ENCODE measurements around the gene ZNF699. TPM values are rescaled to one million over a fixed set of nuclear protein-coding genes. Genes with fewer than 3 reads are reported as not detected.
A peak's percentile ranks its signal among the peaks of the same experiment; 100 is the strongest.
"Not testable (repeated sequence)": the region's sequence is repeated elsewhere in the genome, so short reads cannot be mapped to it uniquely, and the experiment has no call there.

Gene ZNF699
- total and polyA plus RNA-seq, 4 donors: 1.6 to 12.4 (median 7.3) TPM

- intact Hi-C loops (cut with DNase I): loop anchor here (1.0 to 10.0 kb wide), 5 partner anchors 13 to 487 kb away; partner anchors contain the start of genes ZNF121 (in 1 of the 2) and ZNF266 (in 1 of the 2)
- DNase-seq (peak; percentile 95 to 98), ATAC-seq (ENCODE audit: low FRiP score) (peak; percentile 96)
- peak overlapping the region in 1 of 2 donors; percentile 63 for H3K27ac ChIP-seq (ENCODE audit: low read depth in 1 of 2, low read length in 2 of 2)
- no peaks in the 10 kb centered on the region for H3K36me3 ChIP-seq (ENCODE audit: control insufficient read depth in 1 of 2, insufficient read depth in 2 of 2, low read length in 1 of 2)
- WGBS, 2 donors: 6 to 8% methylated on average over 13 of the region's 13 CpGs
- H3K4me3 ChIP-seq (ENCODE audit: low read length in 2 of 2): peak overlapping the region in 1 of 2 donors; percentile 59
- peaks cover 3% of the 10 kb centered on the region for H3K9me3 ChIP-seq (ENCODE audit: control insufficient read depth, low read length)
- H3K4me1 ChIP-seq (ENCODE audit: control insufficient read depth in 1 of 2, insufficient read depth in 2 of 2, low read length in 2 of 2): no peaks in the 10 kb centered on the region
- no peaks in the 10 kb centered on the region for H3K27me3 ChIP-seq (ENCODE audit: control insufficient read depth in 1 of 2, insufficient read depth in 2 of 2, low read length in 1 of 2)
Observed at GRCh38 chr19:9309974-9310446, 372 bp upstream of the ZNF699 start.

GRCh38 chr19:9308091-9308770, 1.4 kb downstream of the ZNF699 start:
- Histone ChIP-seq H3K27me3 (ENCODE audit: control insufficient read depth in 1 of 2, insufficient read depth in 2 of 2, low read length in 1 of 2) (no peaks in the 10 kb centered on the region), H3K4me3 (ENCODE audit: low read length in 2 of 2) (peak overlapping the region in 1 of 2 donors; percentile 60), H3K9me3 (ENCODE audit: control insufficient read depth, low read length) (peaks cover 8% of the 10 kb centered on the region), H3K4me1 (ENCODE audit: control insufficient read depth in 1 of 2, insufficient read depth in 2 of 2, low read length in 2 of 2) (no peaks in the 10 kb centered on the region), H3K36me3 (ENCODE audit: control insufficient read depth in 1 of 2, insufficient read depth in 2 of 2, low read length in 1 of 2) (peaks cover 5 to 9% of the 10 kb centered on the region in 2 donors), H3K27ac (ENCODE audit: low read depth in 1 of 2, low read length in 2 of 2) (no peak overlapping the region)
- ATAC-seq (ENCODE audit: low FRiP score): no peak
- WGBS, 2 donors: 57 to 60% methylated on average over 10 of the region's 10 CpGs
- DNase-seq: no peak
- intact Hi-C loops (cut with DNase I): loop anchor here in 1 of 2 donors (10.0 kb wide), 1 partner anchor 127 kb away; the partner anchor contains the start of gene ZNF266

- no peak for DNase-seq
Observed at GRCh38 chr19:9306443-9306842, 3.2 kb downstream of the ZNF699 start.

GRCh38 chr19:9296336-9296735, 13.3 kb downstream of the ZNF699 start:
- H3K9me3 ChIP-seq (ENCODE audit: control insufficient read depth, low read length): peaks cover 40% of the 10 kb centered on the region
- H3K36me3 ChIP-seq (ENCODE audit: control insufficient read depth in 1 of 2, insufficient read depth in 2 of 2, low read length in 1 of 2): peaks cover 31 to 54% of the 10 kb centered on the region in 2 donors
- no peaks in the 10 kb centered on the region for H3K4me1 ChIP-seq (ENCODE audit: control insufficient read depth in 1 of 2, insufficient read depth in 2 of 2, low read length in 2 of 2)
- DNase-seq (no peak), ATAC-seq (ENCODE audit: low FRiP score) (no peak)
- H3K27ac ChIP-seq (ENCODE audit: low read depth in 1 of 2, low read length in 2 of 2): no peak overlapping the region
- WGBS, 2 donors: 93 to 94% methylated on average over 2 of the region's 2 CpGs
- no peaks in the 10 kb centered on the region for H3K27me3 ChIP-seq (ENCODE audit: control insufficient read depth in 1 of 2, insufficient read depth in 2 of 2, low read length in 1 of 2)
- intact Hi-C loops (cut with DNase I): no loop called here
- H3K4me3 ChIP-seq (ENCODE audit: low read length in 2 of 2): peak overlapping the region in 1 of 2 donors; percentile 34

More at GRCh38 chr19:9306443-9306842, 3.2 kb downstream of the ZNF699 start:
- WGBS, 2 donors: 87 to 93% methylated on average over 1 of the region's 1 CpG
- H3K4me3 ChIP-seq (ENCODE audit: low read length in 2 of 2): no peak overlapping the region
- ATAC-seq (ENCODE audit: low FRiP score): no peak
- peaks cover 12 to 19% of the 10 kb centered on the region in 2 donors for H3K36me3 ChIP-seq (ENCODE audit: control insufficient read depth in 1 of 2, insufficient read depth in 2 of 2, low read length in 1 of 2)
- no peaks in the 10 kb centered on the region for H3K27me3 ChIP-seq (ENCODE audit: control insufficient read depth in 1 of 2, insufficient read depth in 2 of 2, low read length in 1 of 2)
- peaks cover 14% of the 10 kb centered on the region for H3K9me3 ChIP-seq (ENCODE audit: control insufficient read depth, low read length)
- intact Hi-C loops (cut with DNase I): loop anchor here in 1 of 2 donors (10.0 kb wide), 1 partner anchor 128 kb away; the partner anchor contains the start of gene ZNF266
- H3K4me1 ChIP-seq (ENCODE audit: control insufficient read depth in 1 of 2, insufficient read depth in 2 of 2, low read length in 2 of 2): no peaks in the 10 kb centered on the region
- H3K27ac ChIP-seq (ENCODE audit: low read depth in 1 of 2, low read length in 2 of 2): no peak overlapping the region

GRCh38 chr19:9295411-9295849, 14.2 kb downstream of the ZNF699 start:
- Histone ChIP-seq H3K9me3 (ENCODE audit: control insufficient read depth, low read length) (peaks cover 37% of the 10 kb centered on the region), H3K27ac (ENCODE audit: low read depth in 1 of 2, low read length in 2 of 2) (no peak overlapping the region), H3K4me1 (ENCODE audit: control insufficient read depth in 1 of 2, insufficient read depth in 2 of 2, low read length in 2 of 2) (no peaks in the 10 kb centered on the region), H3K36me3 (ENCODE audit: control insufficient read depth in 1 of 2, insufficient read depth in 2 of 2, low read length in 1 of 2) (peaks cover 28 to 46% of the 10 kb centered on the region in 2 donors), H3K4me3 (ENCODE audit: low read length in 2 of 2) (peak overlapping the region in 1 of 2 donors; percentile 8), H3K27me3 (ENCODE audit: control insufficient read depth in 1 of 2, insufficient read depth in 2 of 2, low read length in 1 of 2) (no peaks in the 10 kb centered on the region)
- DNase-seq: no peak
- WGBS, 2 donors: 85 to 91% methylated on average over 4 of the region's 4 CpGs
- intact Hi-C loops (cut with DNase I): no loop called here
- no peak for ATAC-seq (ENCODE audit: low FRiP score)

GRCh38 chr19:9289231-9289884, 20.3 kb downstream of the ZNF699 start:
- Histone ChIP-seq H3K4me1 (ENCODE audit: control insufficient read depth in 1 of 2, insufficient read depth in 2 of 2, low read length in 2 of 2) (no peaks in the 10 kb centered on the region), H3K36me3 (ENCODE audit: control insufficient read depth in 1 of 2, insufficient read depth in 2 of 2, low read length in 1 of 2) (peaks cover 12 to 19% of the 10 kb centered on the region in 2 donors), H3K9me3 (ENCODE audit: control insufficient read depth, low read length) (peaks cover 30% of the 10 kb centered on the region), H3K4me3 (ENCODE audit: low read length in 2 of 2) (no peak overlapping the region), H3K27ac (ENCODE audit: low read depth in 1 of 2, low read length in 2 of 2) (no peak overlapping the region), H3K27me3 (ENCODE audit: control insufficient read depth in 1 of 2, insufficient read depth in 2 of 2, low read length in 1 of 2) (no peaks in the 10 kb centered on the region)
- 95 to 98% methylated on average over 2 of the region's 2 CpGs for WGBS, 2 donors
- intact Hi-C loops (cut with DNase I): no loop called here
- DNase-seq (no peak), ATAC-seq (ENCODE audit: low FRiP score) (no peak)

GRCh38 chr19:9283485-9283884, 26.2 kb downstream of the ZNF699 start:
- H3K27me3 ChIP-seq (ENCODE audit: control insufficient read depth in 1 of 2, insufficient read depth in 2 of 2, low read length in 1 of 2); ATAC-seq (ENCODE audit: low FRiP score); H3K4me3 ChIP-seq (ENCODE audit: low read length in 2 of 2); DNase-seq; H3K27ac ChIP-seq (ENCODE audit: low read depth in 1 of 2, low read length in 2 of 2); H3K36me3 ChIP-seq (ENCODE audit: control insufficient read depth in 1 of 2, insufficient read depth in 2 of 2, low read length in 1 of 2); intact Hi-C loops (cut with DNase I); H3K4me1 ChIP-seq (ENCODE audit: control insufficient read depth in 1 of 2, insufficient read depth in 2 of 2, low read length in 2 of 2): not testable (repeated sequence)
- 11 to 16% methylated on average over 37 to 38 of the region's 38 CpGs for WGBS, 2 donors
- H3K9me3 ChIP-seq (ENCODE audit: control insufficient read depth, low read length): peaks cover 35% of the 10 kb centered on the region

GRCh38 chr19:9251236-9251635, 58.4 kb downstream of the ZNF699 start:
- Histone ChIP-seq H3K36me3 (ENCODE audit: control insufficient read depth in 1 of 2, insufficient read depth in 2 of 2, low read length in 1 of 2) (no peaks in the 10 kb centered on the region), H3K4me1 (ENCODE audit: control insufficient read depth in 1 of 2, insufficient read depth in 2 of 2, low read length in 2 of 2) (no peaks in the 10 kb centered on the region), H3K9me3 (ENCODE audit: control insufficient read depth, low read length) (no peaks in the 10 kb centered on the region), H3K4me3 (ENCODE audit: low read length in 2 of 2) (no peak overlapping the region), H3K27me3 (ENCODE audit: control insufficient read depth in 1 of 2, insufficient read depth in 2 of 2, low read length in 1 of 2) (no peaks in the 10 kb centered on the region), H3K27ac (ENCODE audit: low read depth in 1 of 2, low read length in 2 of 2) (no peak overlapping the region)
- DNase-seq (no peak), ATAC-seq (ENCODE audit: low FRiP score) (no peak)
- intact Hi-C loops (cut with DNase I): no loop called here
- WGBS, 2 donors: 69 to 70% methylated on average over 5 of the region's 5 CpGs

Data from aorta (tissue), 5 donors.